ENCODE results near the gene USP38.
"Not testable (repeated sequence)": the region's sequence is repeated elsewhere in the genome, so short reads cannot be mapped to it uniquely, and the experiment has no call there.

USP38 gene

DNA sequence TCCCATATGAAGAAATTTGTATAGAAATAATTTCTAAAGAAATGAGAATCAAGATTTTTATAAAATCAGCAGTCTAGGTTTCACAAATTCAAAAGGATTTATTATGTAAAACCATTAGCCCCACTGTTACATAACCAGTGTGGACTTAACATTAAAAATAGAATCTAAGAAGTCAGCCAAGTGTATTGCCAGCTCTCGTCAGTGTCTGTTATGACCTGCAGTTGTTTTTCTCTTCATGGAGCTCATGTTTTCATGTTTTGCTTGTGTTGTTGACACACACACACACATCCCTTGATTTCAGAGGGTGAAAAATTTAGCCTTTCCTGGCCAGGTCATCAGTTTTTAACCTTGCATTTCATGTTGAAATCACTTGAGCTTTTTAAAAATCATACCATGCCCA, 39.5 kb downstream of the USP38 start:
- no peak for DNase-seq

DNA sequence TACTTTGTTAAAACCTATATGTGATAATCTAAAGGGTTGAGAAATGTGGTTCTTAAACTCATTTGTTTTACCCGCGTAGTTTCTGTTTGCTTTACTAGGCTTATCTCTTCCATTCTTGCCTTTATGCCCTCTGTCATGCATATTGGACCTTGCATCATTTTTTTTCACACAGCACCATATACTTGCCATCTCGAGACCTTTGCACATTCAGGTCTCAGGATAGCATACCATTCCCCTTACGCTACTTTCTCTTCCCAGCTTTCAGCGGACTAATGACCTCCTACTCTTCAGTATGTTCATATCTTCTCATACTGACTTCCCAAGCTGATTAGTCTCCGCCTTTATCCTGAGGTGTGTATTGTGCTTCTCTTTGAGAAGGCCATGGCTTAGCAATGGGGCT, 40.5 kb downstream of the USP38 start:
- DNase-seq, result no peak

DNA sequence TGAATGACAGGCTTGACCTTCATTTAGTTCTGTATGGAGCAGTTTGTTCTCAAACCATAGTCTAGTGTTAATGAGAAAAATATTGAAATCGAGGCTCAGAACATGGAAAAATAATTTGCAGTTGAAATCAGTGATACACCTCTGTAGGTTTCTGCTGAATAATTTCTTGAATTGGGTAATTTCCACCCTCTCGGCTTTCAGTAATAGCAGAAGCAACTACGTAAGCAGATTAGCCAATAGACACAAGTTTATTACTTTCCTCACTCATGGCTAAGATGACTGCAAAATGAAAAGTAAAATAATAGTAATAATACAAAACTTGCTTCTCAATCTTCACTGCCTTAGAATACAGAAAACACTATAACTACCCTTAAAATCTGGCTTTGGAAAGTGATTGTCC, 46.0 kb downstream of the USP38 start:
- no peak for DNase-seq

DNA sequence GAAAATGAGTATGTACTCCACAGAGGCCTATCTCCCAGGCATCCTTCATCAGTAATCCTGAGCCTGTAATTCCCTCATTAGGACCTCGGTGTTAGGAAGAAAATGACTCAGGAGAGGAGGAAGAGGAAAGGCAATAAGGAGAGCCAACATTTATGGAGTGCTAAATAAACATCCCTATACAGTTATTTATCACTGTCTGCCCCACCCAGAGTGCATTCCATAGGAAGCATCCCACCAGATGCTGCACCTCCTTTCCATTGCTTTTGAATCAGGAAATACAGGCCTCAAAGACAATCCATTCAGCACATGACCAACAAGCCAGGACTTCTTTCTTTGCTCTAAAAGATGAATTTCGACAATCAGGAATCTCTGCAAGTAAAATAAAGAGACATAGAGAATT, 47.6 kb downstream of the USP38 start:
- DNase-seq, result no peak

DNA sequence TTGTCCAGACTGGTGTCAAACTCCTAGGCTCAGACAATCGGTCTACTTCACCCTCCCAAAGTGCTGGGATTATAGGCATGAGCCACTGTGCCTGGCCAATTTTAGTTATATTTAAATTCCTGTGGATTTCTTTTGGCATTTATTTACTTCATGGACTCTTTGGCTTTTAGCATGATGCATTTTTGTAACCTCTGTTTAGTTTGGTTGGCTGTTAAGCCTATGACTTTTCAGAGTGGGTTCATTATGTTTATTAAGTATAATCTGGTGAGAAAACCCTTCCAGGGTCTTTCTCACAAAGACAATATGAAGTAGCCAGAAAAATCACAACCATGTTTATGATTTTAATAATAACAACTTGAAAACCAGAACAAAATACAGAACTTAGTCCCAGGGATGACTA, 49.4 kb downstream of the USP38 start:
- DNase-seq, result no peak

DNA sequence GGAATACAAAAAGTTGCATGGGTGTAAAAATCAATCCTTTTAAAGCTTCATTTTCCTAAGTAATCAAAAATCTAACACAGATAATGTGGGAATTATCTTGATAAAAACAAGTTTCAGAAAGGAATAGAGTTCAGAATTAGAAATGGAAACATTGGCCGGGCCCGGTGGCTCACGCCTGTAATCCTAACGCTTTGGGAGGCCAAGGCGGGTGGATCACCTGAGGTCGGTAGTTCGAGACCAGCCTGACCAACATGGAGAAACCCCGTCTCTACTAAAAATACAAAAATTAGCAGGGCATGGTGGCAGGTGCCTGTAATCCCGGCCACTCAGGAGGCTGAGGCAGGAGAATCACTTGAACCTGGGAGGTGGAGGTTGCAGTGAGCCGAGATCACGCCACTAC, 52.5 kb downstream of the USP38 start:
- not testable (repeated sequence) for DNase-seq

DNA sequence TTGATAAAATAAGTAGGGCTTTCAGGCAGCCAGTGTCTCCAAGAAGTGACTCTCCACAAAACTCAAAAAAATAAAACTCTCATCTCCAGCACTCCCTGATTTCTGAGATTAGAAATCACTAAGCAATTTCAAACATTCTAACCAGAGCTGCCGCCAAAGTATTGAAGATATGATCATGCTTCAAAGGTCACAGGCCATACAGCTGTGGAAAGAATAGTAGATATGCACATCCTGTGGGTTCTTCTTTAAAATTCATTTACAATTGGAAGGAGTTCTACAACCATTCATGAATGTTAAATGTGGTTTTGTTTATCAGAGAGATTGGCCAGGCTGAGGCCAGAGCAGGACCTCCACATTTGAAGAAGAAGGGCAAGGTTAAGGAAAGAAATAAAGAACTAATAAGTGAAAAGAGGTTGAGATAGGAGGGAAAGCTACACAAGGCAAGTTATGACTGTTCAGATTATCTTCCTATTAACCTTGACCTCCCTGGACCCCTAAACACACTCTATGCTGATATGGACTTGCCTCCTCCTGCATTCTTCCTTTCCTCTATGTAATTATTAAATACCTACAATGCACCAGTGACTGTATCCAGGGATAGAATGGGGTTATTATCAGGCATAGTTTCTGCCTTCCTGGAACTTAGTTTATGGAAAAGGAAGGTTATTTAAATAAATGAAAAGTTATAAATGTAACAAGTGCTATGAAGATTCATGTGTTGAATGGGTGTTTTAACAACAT, 56.4 kb downstream of the USP38 start:
- DNase-seq, result no peak

DNA sequence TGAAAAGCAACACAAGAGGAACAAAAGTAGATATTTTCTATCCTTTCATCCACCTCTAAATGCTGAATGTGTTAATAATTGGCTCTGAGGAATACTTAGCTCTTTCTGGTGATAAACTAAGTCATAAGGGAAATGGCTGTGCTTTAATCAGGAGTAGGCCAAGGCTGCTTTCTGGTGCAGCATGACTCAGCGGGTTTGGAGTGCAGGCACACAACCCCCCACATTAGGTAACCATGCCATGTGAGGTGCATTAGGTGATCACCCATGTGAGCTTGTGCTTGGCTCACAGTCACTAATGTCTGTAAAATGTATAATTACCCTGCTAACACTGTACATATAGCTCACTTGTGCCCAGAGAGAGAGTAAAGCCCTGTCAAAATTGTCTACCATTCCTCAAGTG, 57.2 kb downstream of the USP38 start:
- DNase-seq, result no peak

DNA sequence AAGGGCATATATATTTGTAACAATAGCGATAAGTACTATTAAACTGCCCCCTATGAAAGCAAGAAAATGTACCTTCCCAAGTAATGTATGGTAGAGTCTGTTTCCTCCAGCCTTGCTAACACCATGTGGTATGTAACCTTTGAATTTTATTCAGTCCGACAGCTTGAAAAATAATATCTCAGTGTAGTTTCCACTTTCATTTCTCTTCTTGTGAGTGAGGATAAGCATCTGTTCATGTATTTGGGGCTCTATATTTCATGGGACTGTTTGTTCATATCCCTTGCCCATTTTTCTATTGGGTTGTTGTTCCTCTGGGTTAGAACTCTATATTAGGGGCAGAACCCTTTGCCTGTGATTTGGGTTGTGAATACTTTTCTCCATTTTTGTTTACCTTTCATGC, 58.3 kb downstream of the USP38 start:
- no peak for DNase-seq

DNA sequence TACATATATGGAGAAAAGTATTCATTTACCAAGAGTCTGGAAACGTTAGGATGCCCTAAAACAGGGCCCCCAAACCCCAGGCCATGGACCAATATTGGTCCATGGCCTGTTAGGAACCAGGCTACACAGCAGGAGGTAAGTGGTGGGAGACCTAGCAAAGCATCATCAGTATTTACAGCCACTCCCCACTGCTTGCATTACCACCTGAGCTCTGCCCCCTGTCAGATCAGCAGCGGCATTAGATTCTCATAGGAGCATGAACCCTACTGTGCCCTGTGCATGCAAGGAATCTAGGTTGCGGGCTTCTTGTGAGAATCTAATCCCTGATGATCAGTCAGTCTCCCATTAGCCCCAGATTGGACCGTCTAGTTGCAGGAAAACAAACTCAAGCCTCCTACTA, 62.3 kb downstream of the USP38 start:
- DNase-seq, result no peak

DNA sequence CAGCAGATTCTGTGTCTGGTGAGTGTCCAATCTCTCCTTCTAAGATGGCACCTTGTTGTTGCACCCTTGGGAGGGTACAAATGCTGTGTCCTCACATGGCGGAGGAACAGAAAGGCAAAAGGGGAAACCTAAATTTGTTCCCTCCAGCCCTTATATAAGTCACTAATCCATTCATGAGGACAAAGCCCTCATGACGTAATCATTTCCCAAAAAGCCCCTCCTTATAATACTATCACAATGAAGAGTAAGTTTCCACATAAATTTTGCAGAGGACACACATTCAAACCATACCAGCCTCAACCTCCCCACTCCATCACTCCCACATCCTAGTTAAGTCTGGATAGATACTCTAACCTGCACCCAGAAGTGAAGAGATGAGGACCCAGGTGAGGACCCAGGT, 63.1 kb downstream of the USP38 start:
- DNase-seq, result no peak

DNA sequence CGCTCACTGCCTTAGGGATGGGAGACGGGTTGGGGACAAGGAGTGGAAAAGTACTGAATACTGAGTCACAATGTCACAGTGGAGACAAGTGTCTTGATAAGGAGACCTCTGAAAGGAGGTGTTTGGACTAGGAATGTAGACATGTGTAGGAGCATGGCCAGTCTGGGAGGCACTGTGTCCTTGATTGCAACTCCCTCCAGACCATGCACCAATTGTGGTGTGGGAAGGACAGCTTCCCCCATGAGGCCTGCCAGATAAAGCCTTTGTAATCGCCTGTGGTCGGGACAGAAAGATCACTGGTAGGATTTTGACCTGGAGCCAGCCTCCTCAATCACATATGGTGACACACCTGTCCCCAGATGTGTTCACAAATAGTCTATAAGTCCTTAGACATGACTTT, 64.1 kb downstream of the USP38 start:
- no peak for DNase-seq

DNA sequence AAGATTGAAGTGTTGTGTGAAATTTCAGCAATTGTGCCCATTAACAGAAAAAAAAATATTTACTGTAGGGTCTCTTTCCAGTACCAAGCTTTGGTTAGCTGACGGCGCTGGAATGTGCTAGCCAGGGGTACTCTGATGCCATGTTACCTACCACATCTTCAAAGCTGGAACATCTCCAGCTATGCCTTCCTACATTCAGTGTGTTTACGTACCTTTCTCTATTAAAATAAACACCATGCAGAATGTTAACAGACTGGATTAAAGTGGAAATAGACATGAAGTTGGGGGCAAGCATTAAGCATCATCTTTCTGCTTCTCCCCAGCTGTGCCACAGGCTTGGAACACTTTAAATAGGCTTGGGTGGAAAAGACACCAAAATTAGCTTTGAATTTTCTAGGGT, 65.9 kb downstream of the USP38 start:
- DNase-seq, result no peak

DNA sequence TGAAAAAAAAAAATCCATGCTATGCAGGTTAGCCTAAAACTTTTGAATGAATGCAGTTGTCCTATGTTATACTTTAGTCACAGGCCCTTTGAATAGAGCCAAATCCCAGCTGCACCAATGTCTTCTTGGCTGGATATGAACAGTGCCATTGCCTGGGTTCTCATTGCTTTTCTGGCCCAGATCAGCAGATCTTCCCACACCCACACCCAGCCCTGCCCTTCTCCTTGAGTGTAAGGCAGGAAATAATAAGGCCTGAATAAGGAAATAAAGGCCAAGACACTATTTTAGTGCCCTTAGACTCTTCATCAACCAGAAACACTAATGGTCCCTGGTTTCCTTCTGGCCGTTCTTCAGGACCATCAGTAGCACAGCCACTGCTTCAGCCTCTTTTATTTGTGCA, 66.6 kb downstream of the USP38 start:
- no peak for DNase-seq

DNA sequence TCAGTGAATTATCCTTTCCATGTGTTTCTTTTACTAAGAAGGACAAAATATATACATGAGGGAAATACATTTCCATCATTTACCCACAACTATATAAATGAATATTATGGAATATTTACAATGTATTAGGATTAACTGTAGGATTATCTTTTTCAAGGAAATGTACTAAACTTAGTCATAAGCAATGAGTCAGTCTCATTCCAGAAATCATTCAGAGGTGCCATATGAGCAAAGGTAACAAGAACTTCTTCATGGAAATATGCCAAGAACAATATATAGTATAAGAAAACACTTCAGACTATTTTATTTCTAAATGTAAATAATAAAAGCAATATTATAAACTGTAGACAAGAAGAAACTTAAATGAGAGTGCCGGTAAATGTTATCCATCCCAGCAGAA, 67.1 kb downstream of the USP38 start:
- no peak for DNase-seq

DNA sequence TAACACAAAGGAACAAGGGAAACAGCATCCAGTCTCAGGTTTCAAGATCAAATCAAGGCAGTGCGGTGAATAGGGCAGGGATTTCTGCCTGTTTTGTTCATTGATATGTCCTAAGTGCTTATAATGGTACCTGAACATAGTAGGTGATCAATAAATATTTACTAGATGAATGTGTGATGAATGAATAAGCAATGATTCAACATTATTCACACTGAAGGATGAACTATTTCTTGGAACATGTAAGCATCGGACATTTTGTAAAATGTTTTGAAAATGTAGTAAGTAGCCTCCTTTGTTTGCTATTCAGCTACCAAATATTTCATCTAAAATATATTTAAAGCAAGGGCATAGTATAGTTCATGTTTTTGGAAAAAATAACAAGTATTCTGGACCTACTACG, 67.8 kb downstream of the USP38 start:
- no peak for DNase-seq

DNA sequence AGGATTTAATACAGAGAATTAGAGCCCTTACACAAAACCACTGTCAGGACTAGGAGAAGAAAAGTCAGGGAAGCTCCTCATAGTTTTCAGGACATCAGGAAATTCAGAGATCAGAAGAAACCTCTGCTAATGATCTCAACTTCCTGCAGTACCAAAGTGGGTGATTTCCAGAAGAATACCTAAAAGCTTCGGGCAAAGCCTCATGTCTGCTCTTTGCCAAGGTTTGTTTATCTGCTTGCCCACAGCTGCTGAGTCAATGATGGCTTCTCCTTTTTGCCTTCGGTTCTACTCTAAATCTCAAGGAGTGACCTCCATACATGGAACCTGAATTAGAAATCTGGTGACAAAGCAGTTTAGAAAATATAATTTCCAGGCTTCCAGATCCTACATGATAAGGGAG, 68.4 kb downstream of the USP38 start:
- DNase-seq, result no peak

DNA sequence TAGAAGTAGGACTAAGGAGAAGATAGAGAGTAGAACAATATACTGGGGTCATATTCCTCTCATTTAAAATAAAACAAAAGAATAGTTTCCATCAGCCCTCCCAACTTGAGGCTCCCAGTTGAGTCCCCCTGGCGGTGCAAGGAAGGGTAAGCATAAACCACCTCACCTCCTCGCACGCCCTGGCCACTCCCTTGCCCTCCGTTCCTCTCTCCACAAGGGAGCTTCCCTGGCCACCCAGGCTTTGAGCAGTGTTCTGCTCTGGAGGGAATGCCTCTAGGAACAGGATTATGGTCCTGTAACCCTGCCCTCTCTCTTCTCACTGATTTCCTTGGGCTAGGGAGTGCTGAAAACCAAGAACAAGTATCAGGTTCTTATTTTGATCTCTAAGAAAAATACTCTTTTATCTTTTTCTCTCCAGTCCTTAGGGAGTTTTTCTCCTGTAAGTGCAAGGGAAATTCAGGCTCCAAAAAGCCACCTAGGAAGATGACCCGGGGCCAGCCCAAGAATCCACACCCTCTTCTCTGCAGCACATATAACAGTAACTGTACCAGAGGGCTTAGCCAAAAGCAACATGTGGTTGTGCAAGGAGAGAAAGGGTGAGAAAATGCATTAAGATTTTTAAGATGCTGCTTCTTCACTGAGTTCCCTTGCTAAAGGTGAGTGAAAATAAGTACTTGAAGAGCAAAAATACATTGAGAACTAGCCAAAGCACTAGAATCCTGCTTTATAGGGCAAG, 69.9 kb downstream of the USP38 start:
- DNase-seq, result no peak

DNA sequence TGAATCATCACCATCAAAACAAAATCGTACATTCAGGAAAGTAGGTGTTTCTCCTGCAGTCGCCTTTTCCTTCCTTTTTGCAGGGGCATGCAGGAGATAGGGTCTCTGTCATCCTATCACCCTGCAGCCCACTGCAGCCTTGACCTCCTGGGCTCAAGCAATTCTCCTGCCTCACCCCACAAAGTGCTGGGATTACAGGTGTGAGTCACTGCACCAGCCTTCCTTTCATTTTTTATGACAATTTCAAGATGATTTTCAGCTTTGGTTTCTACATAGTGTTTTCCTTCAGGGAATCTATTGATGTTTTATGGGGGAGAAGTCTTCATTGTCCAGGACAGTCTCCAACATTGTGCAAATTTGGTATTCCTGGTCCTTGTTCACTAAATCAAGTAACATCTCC, 71.7 kb downstream of the USP38 start:
- no peak for DNase-seq

DNA sequence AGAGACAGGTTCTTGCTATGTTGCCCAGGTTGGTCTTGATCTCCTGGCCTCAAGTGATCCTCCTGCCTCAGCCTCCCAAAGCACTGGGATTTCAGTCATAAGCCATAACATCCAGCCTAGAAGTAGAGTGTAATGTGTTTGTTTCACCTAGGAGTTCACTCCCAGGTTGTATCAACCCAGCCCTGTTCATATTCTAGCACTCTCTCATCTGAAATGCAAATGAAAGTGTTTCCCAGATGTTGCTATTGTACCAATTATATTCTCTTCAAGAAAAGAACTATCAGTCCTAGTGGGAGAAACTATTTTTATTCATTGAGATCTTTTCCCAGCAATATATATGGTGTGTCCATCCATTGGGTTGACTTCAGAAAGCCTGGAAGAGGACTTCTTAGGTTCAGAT, 72.6 kb downstream of the USP38 start:
- no peak for DNase-seq

DNA sequence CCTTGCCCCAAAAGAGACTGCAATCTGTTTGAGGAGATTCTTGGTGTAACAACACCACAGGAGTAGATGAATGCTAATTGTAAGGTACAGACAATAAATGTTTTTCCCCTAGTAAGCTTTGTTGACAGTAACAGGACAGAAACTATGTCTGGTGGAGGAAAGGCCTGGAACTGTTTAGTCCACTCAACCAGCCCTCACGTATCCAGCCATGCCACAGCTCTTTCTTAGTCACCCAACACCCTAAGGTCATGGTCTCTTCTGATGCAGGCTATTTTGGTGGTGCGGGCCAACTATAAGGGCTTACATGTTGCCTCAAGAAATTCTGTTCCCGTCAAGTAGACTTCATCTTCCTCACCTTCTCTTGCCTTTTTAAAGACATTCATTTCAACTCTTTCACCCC, 76.0 kb downstream of the USP38 start:
- no peak for DNase-seq

DNA sequence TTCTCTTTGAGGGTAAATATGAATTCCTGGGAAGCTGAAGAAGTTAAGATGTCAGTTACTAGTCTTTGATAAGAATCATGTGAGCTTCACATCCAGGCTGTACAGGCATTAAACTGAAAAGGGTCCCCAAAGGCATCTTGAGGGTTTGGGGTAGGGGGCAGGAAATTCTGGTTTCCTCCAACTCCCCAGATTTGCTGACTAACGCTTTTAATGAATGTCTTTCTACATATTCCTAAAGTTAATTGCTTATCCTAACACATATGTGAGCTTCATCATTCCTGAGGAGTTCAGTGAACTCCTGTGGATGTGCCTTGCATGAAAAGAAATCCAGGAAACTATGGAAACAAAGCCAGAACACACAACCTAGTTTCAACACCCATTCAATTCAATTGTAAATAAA, 78.1 kb downstream of the USP38 start:
- DNase-seq, result no peak

DNA sequence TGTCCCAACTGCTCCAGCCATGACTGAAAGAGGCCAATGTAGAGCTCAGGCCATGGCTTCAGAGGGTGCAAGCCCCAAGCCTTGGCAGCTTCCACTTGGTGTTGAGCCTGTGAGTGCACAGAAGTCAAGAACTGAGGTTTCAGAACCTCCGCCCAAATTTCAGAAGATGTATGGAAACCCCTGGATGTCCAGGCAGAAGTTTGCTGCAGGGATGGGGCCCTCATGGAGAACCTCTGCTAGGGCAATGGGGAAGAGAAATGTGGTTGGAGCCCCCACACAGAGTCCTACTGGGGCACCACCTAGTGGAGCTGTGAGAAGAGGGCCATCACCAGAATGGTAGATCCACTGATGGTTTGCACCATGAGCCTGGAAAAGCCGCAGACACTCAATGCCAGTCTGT, 83.0 kb downstream of the USP38 start:
- not testable (repeated sequence) for DNase-seq

DNA sequence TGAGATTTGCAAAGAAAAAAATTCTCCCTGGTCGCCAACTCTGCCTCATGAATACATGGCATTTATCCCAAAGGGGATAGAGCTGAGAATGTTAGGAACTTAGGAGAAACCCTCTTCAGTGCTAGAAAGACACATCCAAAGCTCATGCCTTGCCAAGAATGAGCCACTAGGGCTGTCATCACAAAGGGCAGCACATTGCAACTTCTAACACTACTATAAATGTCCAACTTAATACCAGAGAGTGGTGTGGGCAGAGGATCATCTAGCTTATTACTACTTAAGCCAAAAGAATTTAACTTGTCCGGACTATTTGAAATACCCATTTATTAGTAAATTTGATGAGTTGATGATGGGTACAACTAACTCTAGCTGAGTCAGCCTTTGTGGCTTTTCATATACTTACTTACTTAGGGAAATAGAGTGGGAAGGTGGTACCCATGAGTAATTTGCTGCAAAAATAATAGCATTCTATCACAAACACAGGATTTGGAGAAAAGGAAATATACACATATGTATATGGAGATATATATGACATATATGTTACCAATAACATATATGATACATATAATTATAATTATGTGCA, 85.6 kb downstream of the USP38 start:
- DNase-seq, result no peak
